ELR (cell line): ENCODE measurements around the gene TAPBPL.
A peak's percentile ranks its signal among the peaks of the same experiment; 100 is the strongest.

Source experiments
- DNase-seq: peaks from one replicate; pipeline ENCODE4 v3.0.0-alpha.2; 2015; ENCODE audit warnings: low read depth

TAPBPL gene

GRCh38 chr12:6435961-6436715 is 15.7 kb upstream of the TAPBPL start:
- no peak for DNase-seq

DNA sequence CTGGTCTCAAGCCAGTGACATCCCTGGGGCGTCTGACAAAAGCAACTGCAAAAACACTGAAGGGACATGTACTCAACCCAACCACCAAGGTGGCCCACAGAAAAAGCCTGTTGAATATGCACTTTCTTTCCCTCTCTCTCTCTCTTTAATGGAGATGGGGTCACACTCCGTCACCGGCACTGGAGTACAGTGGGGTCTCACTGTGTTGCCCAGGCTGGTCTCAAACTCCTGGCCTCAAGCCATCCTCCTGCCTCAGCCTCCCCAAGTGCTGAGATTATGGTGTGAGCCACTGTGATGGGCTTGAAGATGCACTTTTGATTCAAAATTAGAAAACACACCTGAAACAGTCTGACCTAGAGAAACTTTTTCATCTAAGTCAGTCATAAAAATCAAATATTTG is 14.3 kb upstream of the TAPBPL start:
- no peak for DNase-seq

DNA sequence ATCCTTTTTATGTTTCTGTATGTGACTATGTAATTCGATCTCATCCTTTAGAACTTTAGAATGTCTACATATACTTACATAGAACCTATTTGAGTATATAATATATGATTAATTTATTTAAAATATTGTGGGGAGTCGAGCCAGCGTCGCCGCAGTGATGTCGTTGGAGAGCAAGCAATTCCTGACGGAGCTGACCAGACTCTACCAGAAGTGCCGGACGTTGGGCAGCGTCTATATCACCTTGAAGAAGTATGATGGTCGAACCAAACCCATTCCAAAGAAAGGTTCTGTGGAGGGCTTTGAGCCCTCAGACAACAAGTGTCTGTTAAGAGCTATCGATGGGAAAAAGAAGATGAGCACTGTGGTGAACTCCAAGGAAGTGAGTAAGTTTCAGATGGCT is 13.5 kb upstream of the TAPBPL start:
- no peak for DNase-seq

- DNase-seq: no peak
Measured at GRCh38 chr12:6440391-6440790, 11.5 kb upstream of the TAPBPL start.

DNA sequence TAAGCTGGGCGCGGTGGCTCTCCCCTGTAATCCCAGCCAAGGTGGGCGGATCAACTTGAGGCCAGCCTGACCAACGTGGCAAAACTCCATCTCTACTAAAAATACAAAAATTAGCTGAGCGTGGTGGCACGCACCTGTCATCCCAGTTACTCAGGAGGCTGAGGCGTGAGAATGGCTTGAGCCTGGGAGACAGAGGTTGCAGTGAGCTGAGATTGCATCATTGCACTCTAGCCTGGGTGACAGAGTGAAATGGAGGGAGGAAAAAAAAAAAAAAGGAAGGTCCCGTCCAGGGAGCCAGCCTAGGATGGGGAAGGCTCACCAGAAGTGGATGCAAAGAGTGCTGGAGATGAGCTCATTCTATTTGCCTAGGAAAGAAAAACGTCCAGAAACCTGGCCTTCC is 9.0 kb upstream of the TAPBPL start:
- DNase-seq: no peak

GRCh38 chr12:6443361-6443983 is 8.4 kb upstream of the TAPBPL start:
- DNase-seq: no peak

GRCh38 chr12:6444031-6444430 is 7.8 kb upstream of the TAPBPL start:
- no peak for DNase-seq

GRCh38 chr12:6444704-6445688 is 6.8 kb upstream of the TAPBPL start, which contains the start of gene CD27:
TSS of gene CD27 (plus strand) at chr12:6444955. CDS start at chr12:6445096, 141 bp downstream.
- DNase-seq: no peak

GRCh38 chr12:6450091-6450868 is 1.6 kb upstream of the TAPBPL start:
- no peak for DNase-seq

GRCh38 chr12:6450869-6451347 is 934 bp upstream of the TAPBPL start:
- no peak for DNase-seq

DNA sequence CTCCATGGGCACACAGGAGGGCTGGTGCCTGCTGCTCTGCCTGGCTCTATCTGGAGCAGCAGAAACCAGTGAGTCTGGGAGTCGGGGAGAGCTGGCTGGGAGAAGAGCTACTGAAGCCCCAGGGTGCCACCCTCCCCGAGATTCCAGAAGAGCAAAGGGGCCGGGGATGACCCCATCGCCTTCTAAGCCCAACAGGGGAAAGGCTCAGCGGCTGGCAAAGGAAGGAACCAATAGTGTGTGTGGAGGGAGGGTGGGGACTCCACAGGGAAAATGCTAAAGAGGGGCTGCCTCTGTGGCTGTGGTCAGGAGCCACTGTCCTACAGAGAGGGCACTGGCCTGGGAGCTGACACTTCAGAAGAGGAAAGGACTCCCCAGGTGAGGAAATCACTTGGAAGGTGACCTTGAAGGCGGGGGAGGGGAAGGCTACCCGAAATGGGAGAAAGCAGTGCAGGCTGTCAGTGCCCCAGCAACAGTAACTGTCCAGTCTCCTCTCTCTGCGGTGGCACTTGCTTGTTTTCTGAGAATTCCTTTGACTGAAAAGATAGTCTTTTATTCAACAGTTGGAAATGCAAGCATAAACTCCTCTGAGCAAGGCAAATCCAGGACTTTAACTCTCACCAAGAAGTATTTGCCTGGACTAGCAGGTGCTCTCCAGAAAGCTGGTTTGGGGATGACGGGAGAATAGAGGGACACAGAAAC is 552 bp downstream of the TAPBPL start:
- peak; percentile 40 for DNase-seq

DNA sequence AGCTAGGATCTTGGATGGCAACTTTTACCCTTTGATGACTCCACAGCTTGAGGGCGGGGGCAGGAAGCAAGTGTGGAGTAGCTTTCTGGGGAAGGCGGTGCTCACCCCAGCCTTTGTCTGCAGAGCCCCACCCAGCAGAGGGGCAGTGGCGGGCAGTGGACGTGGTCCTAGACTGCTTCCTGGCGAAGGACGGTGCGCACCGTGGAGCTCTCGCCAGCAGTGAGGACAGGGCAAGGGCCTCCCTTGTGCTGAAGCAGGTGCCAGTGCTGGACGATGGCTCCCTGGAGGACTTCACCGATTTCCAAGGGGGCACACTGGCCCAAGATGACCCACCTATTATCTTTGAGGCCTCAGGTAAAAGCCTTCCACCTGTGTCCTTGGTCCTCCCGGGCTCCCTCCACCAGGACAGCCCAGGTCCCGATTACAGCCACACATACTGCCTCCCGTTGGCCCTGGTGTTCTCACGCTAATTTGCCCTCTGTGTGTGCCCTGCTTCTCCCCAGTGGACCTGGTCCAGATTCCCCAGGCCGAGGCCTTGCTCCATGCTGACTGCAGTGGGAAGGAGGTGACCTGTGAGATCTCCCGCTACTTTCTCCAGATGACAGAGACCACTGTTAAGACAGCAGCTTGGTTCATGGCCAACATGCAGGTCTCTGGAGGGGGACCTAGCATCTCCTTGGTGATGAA is 1.2 kb downstream of the TAPBPL start:
- no peak for DNase-seq

GRCh38 chr12:6457220-6457945 is 5.5 kb downstream of the TAPBPL start:
- DNase-seq: no peak

DNA sequence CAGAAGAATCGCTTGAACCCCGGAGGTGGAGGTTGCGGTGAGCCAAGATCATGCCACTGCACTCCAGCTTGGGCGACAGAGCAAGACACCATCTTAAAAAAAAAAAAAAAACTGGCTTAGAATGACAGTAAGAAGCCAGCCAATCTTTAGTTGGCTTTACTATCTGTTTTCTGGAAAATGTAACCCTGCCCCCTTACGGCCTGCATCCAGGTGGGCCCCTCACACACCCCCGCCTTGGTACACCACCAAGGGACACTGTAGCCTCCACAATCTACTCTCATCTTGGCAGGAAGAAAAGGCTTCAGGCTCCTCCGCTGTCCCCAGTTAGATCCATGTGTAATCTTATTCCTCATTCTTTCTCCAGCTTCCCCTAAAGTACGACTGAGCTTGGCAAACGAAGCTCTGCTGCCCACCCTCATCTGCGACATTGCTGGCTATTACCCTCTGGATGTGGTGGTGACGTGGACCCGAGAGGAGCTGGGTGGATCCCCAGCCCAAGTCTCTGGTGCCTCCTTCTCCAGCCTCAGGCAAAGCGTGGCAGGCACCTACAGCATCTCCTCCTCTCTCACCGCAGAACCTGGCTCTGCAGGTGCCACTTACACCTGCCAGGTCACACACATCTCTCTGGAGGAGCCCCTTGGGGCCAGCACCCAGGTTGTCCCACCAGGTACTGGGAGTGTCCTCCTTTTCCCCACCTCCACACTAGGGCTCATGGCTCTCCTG is 6.6 kb downstream of the TAPBPL start:
- no peak for DNase-seq

DNA sequence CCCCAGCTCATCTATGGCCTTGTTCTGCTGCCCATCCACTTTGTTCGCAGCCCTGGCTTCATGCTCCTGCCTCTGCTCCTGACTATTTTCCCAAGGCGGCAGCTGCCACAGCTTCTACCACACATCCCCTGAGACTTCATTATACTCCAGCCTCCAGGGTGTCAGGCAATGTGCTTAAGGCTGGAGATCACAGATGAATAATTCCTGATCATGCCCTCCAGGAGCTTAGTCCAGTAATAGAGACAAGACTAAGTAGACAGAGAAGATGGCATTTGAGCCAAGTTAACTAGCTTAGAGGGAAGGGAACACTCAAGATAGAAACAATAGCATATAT is 7.1 kb downstream of the TAPBPL start:
- DNase-seq: no peak

DNA sequence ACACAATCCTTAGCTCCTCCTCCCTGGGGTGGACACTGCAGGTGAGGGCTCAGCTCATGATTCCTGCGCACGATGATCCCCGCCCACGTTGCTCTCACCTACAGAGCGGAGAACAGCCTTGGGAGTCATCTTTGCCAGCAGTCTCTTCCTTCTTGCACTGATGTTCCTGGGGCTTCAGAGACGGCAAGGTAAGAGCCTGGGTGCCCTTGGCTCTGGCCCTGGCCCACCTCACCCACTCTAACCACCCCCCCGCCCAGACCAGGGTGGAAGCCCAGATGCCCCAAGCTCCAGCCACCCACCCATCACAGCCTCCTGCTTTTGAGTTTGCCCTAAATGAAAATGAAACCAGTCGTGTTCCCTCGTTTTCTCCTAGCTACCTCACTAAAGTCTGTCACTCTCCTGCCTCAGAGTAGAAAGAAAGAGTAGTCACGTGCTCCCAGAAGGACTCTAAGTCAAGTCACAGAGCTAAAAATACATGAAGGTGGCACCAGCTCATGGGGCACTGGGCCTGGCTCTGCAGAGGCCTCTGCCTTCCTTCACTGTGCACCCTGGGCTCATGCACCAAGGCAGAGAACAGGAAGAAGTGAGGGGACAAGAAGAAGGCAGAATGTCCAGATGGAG is 9.0 kb downstream of the TAPBPL start:
- DNase-seq: no peak

GRCh38 chr12:6461401-6462233 is 9.8 kb downstream of the TAPBPL start:
- peak; percentile 73 for DNase-seq
